ENCODE results near the gene LMNA.

The LMNA gene

GRCh38 chr1:156072251-156072650, 42.3 kb upstream of the LMNA start:
- Histone ChIP-seq H3K79me2 (ENCODE audit: insufficient read depth, low read length) (no peaks in the 10 kb centered on the region), H3K27ac (ENCODE audit: low read length) (no peak overlapping the region), H4K20me1 (ENCODE audit: insufficient read depth, low read length) (peaks cover 3% of the 10 kb centered on the region; the same call in 1 of the 2 replicates), H3K4me1 (ENCODE audit: insufficient read depth, low read length) (no peaks in the 10 kb centered on the region), H3K27me3 (ENCODE audit: insufficient read depth, low read length, poor library complexity) (no peaks in the 10 kb centered on the region), H3K36me3 (ENCODE audit: insufficient read depth, low read length) (peaks cover 27% of the 10 kb centered on the region), H3K9me3 (ENCODE audit: insufficient read depth, low read length, severe bottlenecking) (no peaks in the 10 kb centered on the region), H2AFZ (ENCODE audit: low read depth, low read length) (no peak overlapping the region), H3K4me2 (ENCODE audit: insufficient read depth, low read length) (no peak overlapping the region), H3K9ac (ENCODE audit: low read depth, low read length) (no peak overlapping the region), H3K4me3 (ENCODE audit: low read depth in 1 of 2, low read length in 2 of 2) (no peak overlapping the region)
- ATAC-seq (ENCODE audit: insufficient read depth, low read depth) (no peak), DNase-seq (no peak)
- TF ChIP-seq EZH2 (IDR thresholded peaks at IDR 0.05; ENCODE audit: borderline replicate concordance, low read depth, low read length, severe bottlenecking): no peak
- TF ChIP-seq CTCF (IDR thresholded peaks at IDR 0.05; ENCODE audit: borderline replicate concordance, extremely low read depth, low read length, poor library complexity, severe bottlenecking): no peak

DNA sequence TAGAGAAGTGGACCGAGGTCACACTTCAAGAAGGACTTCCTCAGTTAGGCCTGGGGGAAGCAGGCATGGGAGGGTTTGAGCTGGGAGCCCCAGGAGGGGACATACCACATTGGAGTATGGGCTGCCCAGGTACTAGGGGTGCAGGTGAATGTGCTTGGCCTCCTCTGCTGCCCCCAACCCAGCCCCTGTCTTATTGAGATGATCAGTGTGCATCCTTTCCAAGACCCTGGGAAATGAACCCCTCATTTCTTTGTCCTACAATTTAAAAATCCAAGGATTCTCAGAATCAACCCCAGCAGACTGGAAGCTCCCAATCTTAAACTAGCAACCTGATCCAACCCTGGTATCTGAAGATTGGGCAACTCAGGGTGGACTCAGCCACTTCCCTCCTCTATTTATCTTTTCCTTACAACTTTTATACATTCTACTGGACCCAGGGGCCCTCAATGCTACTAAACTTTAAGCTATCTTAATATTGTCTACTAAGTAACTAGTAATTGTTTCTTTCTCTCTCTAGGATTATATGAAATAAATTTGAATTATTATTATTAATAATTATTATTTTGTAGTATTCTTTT, 41.3 kb upstream of the LMNA start:
- Histone ChIP-seq H3K4me1 (ENCODE audit: insufficient read depth, low read length) (no peaks in the 10 kb centered on the region), H3K9me3 (ENCODE audit: insufficient read depth, low read length, severe bottlenecking) (no peaks in the 10 kb centered on the region), H3K36me3 (ENCODE audit: insufficient read depth, low read length) (peaks cover 31% of the 10 kb centered on the region), H4K20me1 (ENCODE audit: insufficient read depth, low read length) (peaks cover 7% of the 10 kb centered on the region; the same call in 1 of the 2 replicates), H3K9ac (ENCODE audit: low read depth, low read length) (no peak overlapping the region), H3K27me3 (ENCODE audit: insufficient read depth, low read length, poor library complexity) (no peaks in the 10 kb centered on the region), H3K27ac (ENCODE audit: low read length) (no peak overlapping the region), H3K4me2 (ENCODE audit: insufficient read depth, low read length) (no peak overlapping the region), H2AFZ (ENCODE audit: low read depth, low read length) (no peak overlapping the region), H3K4me3 (ENCODE audit: low read depth in 1 of 2, low read length in 2 of 2) (no peak overlapping the region), H3K79me2 (ENCODE audit: insufficient read depth, low read length) (no peaks in the 10 kb centered on the region)
- DNase-seq (no peak), ATAC-seq (ENCODE audit: insufficient read depth, low read depth) (no peak)
- TF ChIP-seq EZH2 (IDR thresholded peaks at IDR 0.05; ENCODE audit: borderline replicate concordance, low read depth, low read length, severe bottlenecking) (no peak), CTCF (IDR thresholded peaks at IDR 0.05; ENCODE audit: borderline replicate concordance, extremely low read depth, low read length, poor library complexity, severe bottlenecking) (no peak)

DNA sequence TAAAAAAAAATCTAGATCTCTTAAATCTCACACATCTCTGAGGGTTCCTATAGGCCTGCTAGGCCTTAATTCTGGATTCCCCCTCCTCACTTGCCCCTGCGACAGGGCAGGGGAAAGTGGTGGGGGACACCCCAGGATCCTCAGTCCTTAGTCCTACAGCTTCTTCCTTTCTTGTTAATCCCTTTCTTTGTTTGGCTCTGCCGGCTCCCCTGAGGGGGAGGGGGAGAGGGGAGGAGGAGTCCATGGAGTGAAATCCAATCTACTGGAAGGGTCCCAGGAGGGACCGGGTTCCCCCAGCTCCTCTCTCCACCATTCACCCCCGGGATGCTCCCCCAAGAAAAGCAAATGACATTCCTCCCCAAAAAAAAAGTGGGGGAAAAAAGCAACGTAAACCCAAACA, 40.8 kb upstream of the LMNA start:
- H3K9ac ChIP-seq (ENCODE audit: low read depth, low read length): no peak overlapping the region
- TF ChIP-seq CTCF (IDR thresholded peaks at IDR 0.05; ENCODE audit: borderline replicate concordance, extremely low read depth, low read length, poor library complexity, severe bottlenecking) (no peak), EZH2 (IDR thresholded peaks at IDR 0.05; ENCODE audit: borderline replicate concordance, low read depth, low read length, severe bottlenecking) (no peak)
- no peak overlapping the region for H3K4me3 ChIP-seq (ENCODE audit: low read depth in 1 of 2, low read length in 2 of 2)
- DNase-seq: no peak
- peaks cover 31% of the 10 kb centered on the region for H3K36me3 ChIP-seq (ENCODE audit: insufficient read depth, low read length)
- H3K79me2 ChIP-seq (ENCODE audit: insufficient read depth, low read length): no peaks in the 10 kb centered on the region
- no peaks in the 10 kb centered on the region for H3K4me1 ChIP-seq (ENCODE audit: insufficient read depth, low read length)
- H3K27me3 ChIP-seq (ENCODE audit: insufficient read depth, low read length, poor library complexity): no peaks in the 10 kb centered on the region
- no peak overlapping the region for H3K4me2 ChIP-seq (ENCODE audit: insufficient read depth, low read length)
- no peak overlapping the region for H2AFZ ChIP-seq (ENCODE audit: low read depth, low read length)
- no peak overlapping the region for H3K27ac ChIP-seq (ENCODE audit: low read length)
- no peaks in the 10 kb centered on the region for H3K9me3 ChIP-seq (ENCODE audit: insufficient read depth, low read length, severe bottlenecking)
- no peak for ATAC-seq (ENCODE audit: insufficient read depth, low read depth)
- peaks cover 8% of the 10 kb centered on the region; the same call in 1 of the 2 replicates for H4K20me1 ChIP-seq (ENCODE audit: insufficient read depth, low read length)

All from DND-41 (cell line).